ENCODE results near the gene TMEM63A. TPM values are rescaled to one million over a fixed set of nuclear protein-coding genes. Genes with fewer than 3 reads are reported as not detected.

TMEM63A gene
- total and polyA plus RNA-seq, 2 of the 13 experiments (the other 11 are each of a cell fraction or from before 2014, with no cell fraction given): 23.9 to 53.3 TPM

DNA sequence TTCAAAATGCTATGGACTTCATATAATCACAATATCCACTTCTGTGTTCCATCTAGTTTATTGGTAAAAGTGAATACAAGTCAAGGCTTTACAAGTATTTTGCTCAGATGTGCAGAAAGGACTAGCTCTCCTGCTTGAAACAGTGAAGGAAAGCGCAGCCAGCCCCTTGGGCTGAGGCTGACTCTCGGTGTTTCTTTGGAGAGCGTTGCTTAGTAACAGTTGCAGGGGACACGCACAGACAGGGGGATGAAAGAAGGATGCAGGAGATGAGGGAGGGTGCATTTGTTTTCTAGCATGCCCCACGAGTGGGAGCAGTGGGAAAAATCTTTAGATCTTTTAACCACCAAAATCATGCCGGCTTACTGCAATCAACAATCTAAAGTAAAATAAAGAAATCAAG lies 32.8 kb upstream of the TMEM63A start:
- in situ Hi-C loops (cut with HindIII; ENCODE audit: extremely low pct_ligation_motif_present, low pct_unique_long_range_greater_than_20kb): loop anchor here (5.0 kb wide), 1 partner anchor 438 kb away; no protein-coding TSS in a partner anchor
- Histone ChIP-seq H3K9ac (ENCODE audit: insufficient read depth, low read depth, low read length) (no peak overlapping the region), H3K4me2 (ENCODE audit: low read depth, low read length) (no peak overlapping the region), H3K4me3 (replicated peaks in 1 of 3; ENCODE audit: insufficient read depth in 1 of 3, low read depth in 2 of 3, low read length in 3 of 3) (no peak overlapping the region), H3K9me3 (ENCODE audit: low read length) (no peaks in the 10 kb centered on the region), H2AFZ (ENCODE audit: low read length) (no peak overlapping the region), H3K27me3 (ENCODE audit: control insufficient read depth in 1 of 2, insufficient read depth in 2 of 2, low read length in 2 of 2) (no peaks in the 10 kb centered on the region), H3K79me2 (ENCODE audit: insufficient read depth, low read length) (no peaks in the 10 kb centered on the region), H4K20me1 (ENCODE audit: insufficient read depth, low read length) (no peaks in the 10 kb centered on the region), H3K4me1 (ENCODE audit: insufficient read depth, low read length) (peaks cover 13% of the 10 kb centered on the region), H3K36me3 (replicated peaks in 1 of 2; ENCODE audit: control insufficient read depth in 1 of 2, insufficient read depth in 2 of 2, low read length in 2 of 2) (peaks cover 0 to 10% of the 10 kb centered on the region in 2 experiments; a peak in 2 of 5 replicates), H3K27ac (ENCODE audit: extremely low read length, insufficient read depth, low read length) (no peak overlapping the region)
- WGBS (ENCODE audit: low lambda C conversion rate): 92% methylated on average over 6 of the region's 6 CpGs
- ChIA-PET CTCF (ENCODE audit: low intra/inter-chr PET ratio, low total read pairs) (no interaction called here), POLR2A (no interaction called here)
- no peak for ATAC-seq
- no peak for FAIRE-seq
- TF ChIP-seq HNRNPUL1 (IDR thresholded peaks at IDR 0.05; ENCODE audit: low read depth, low read length): no peak
- TF ChIP-seq, protein P1, sequence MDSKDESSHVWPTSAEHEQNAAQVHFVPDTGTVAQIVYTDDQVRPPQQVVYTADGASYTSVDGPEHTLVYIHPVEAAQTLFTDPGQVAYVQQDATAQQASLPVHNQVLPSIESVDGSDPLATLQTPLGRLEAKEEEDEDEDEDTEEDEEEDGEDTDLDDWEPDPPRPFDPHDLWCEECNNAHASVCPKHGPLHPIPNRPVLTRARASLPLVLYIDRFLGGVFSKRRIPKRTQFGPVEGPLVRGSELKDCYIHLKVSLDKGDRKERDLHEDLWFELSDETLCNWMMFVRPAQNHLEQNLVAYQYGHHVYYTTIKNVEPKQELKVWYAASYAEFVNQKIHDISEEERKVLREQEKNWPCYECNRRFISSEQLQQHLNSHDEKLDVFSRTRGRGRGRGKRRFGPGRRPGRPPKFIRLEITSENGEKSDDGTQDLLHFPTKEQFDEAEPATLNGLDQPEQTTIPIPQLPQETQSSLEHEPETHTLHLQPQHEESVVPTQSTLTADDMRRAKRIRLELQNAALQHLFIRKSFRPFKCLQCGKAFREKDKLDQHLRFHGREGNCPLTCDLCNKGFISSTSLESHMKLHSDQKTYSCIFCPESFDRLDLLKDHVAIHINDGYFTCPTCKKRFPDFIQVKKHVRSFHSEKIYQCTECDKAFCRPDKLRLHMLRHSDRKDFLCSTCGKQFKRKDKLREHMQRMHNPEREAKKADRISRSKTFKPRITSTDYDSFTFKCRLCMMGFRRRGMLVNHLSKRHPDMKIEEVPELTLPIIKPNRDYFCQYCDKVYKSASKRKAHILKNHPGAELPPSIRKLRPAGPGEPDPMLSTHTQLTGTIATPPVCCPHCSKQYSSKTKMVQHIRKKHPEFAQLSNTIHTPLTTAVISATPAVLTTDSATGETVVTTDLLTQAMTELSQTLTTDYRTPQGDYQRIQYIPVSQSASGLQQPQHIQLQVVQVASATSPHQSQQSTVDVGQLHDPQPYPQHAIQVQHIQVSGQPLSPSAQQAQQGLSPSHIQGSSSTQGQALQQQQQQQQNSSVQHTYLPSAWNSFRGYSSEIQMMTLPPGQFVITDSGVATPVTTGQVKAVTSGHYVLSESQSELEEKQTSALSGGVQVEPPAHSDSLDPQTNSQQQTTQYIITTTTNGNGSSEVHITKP (CRISPR knock-in tag; IDR thresholded peaks at IDR 0.05; ENCODE audit: low read depth): no peak
- TF ChIP-seq RFX3 (CRISPR knock-in tag; IDR thresholded peaks at IDR 0.05): no peak
- no peak for TF ChIP-seq PCBP2 (optimal IDR thresholded peaks at IDR 0.05; ENCODE audit: low read depth, low read length, poor library complexity, severe bottlenecking)
- TF ChIP-seq, protein P2, sequence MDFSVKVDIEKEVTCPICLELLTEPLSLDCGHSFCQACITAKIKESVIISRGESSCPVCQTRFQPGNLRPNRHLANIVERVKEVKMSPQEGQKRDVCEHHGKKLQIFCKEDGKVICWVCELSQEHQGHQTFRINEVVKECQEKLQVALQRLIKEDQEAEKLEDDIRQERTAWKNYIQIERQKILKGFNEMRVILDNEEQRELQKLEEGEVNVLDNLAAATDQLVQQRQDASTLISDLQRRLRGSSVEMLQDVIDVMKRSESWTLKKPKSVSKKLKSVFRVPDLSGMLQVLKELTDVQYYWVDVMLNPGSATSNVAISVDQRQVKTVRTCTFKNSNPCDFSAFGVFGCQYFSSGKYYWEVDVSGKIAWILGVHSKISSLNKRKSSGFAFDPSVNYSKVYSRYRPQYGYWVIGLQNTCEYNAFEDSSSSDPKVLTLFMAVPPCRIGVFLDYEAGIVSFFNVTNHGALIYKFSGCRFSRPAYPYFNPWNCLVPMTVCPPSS (IDR thresholded peaks at IDR 0.05): no peak
- TF ChIP-seq, protein P3, sequence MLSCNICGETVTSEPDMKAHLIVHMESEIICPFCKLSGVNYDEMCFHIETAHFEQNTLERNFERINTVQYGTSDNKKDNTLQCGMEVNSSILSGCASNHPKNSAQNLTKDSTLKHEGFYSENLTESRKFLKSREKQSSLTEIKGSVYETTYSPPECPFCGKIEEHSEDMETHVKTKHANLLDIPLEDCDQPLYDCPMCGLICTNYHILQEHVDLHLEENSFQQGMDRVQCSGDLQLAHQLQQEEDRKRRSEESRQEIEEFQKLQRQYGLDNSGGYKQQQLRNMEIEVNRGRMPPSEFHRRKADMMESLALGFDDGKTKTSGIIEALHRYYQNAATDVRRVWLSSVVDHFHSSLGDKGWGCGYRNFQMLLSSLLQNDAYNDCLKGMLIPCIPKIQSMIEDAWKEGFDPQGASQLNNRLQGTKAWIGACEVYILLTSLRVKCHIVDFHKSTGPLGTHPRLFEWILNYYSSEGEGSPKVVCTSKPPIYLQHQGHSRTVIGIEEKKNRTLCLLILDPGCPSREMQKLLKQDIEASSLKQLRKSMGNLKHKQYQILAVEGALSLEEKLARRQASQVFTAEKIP (CRISPR knock-in tag; IDR thresholded peaks at IDR 0.05; ENCODE audit: borderline replicate concordance): no peak
- no peak for TF ChIP-seq ZIK1 (CRISPR knock-in tag; IDR thresholded peaks at IDR 0.05; ENCODE audit: borderline replicate concordance, low read depth)
- TF ChIP-seq, protein P4, sequence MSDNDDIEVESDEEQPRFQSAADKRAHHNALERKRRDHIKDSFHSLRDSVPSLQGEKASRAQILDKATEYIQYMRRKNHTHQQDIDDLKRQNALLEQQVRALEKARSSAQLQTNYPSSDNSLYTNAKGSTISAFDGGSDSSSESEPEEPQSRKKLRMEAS (IDR thresholded peaks at IDR 0.05): no peak
- no peak for TF ChIP-seq ZNF530 (CRISPR knock-in tag; IDR thresholded peaks at IDR 0.05; ENCODE audit: low read depth)
- TF ChIP-seq SMAD3 (CRISPR knock-in tag; IDR thresholded peaks at IDR 0.05): no peak
- BruUV-seq (replicated peaks): no TSS peak
- intact Hi-C loops (cut with micrococcal nuclease; ENCODE audit: unreplicated experiment): loop anchor here (5.0 kb wide), 1 partner anchor 38 kb away; no protein-coding TSS in a partner anchor
- DNase-seq (ENCODE audit: low spot score): no peak

All from HepG2 (cell line).